CD14-positive monocyte (primary cell): Measurements from ENCODE around the gene RAET1G. TPM values are rescaled to one million over a fixed set of nuclear protein-coding genes. Genes with fewer than 3 reads are reported as not detected.
A peak's percentile ranks its signal among the peaks of the same experiment; 100 is the strongest.

Source experiments
- DNase-seq, 3 donors: peaks; one replicate each; pipeline ENCODE4 v3.0.0-alpha.2; 2011 to 2022
- H2AFZ ChIP-seq: 2 replicates; pipeline ENCODE4 v1.6.0; 2012; ENCODE audit warnings: mild to moderate bottlenecking, low read depth, low read length, inconsistent platforms; ENCODE audit not compliant: insufficient read depth, poor library complexity, severe bottlenecking
- H3K27ac ChIP-seq, 2 donors: 1 replicate in 1 of 2; 2 replicates in 1 of 2; pipeline ENCODE4 v1.5.1; 2012 to 2013; ENCODE audit warnings: low read length in 2 of 2, control low read depth in 1 of 2, inconsistent platforms in 1 of 2, low read depth in 1 of 2, mild to moderate bottlenecking in 1 of 2
- H3K27me3 ChIP-seq, 2 donors: one replicate each; pipeline versions ENCODE4 v1.6.0 to v1.6.1; 2011 to 2013; ENCODE audit warnings: low read length in 2 of 2; ENCODE audit not compliant: control insufficient read depth in 2 of 2, insufficient read depth in 2 of 2
- H3K36me3 ChIP-seq, 2 donors: replicated peaks in 1 of 2; 1 replicate in 1 of 2; 2 replicates in 1 of 2; pipeline versions ENCODE4 v1.5.1 to v1.6.1; 2012 to 2013; ENCODE audit warnings: low read length in 2 of 2, control low read depth in 1 of 2, inconsistent platforms in 1 of 2, mild to moderate bottlenecking in 1 of 2; ENCODE audit not compliant: insufficient read depth in 2 of 2, control insufficient read depth in 1 of 2
- H3K4me1 ChIP-seq, 2 donors: 1 replicate in 1 of 2; 2 replicates in 1 of 2; pipeline versions ENCODE4 v1.5.1 to v1.6.1; 2012 to 2013; ENCODE audit warnings: low read length in 2 of 2, control low read depth in 1 of 2, inconsistent platforms in 1 of 2, mild to moderate bottlenecking in 1 of 2, moderate library complexity in 1 of 2; ENCODE audit not compliant: insufficient read depth in 2 of 2, control insufficient read depth in 1 of 2
- H3K4me2 ChIP-seq: replicated peaks from 2 replicates; pipeline ENCODE3; 2012; ENCODE audit warnings: low read length, moderate library complexity, mild to moderate bottlenecking; ENCODE audit not compliant: poor library complexity, severe bottlenecking; ENCODE audit errors: extremely low read depth
- H3K4me3 ChIP-seq, 3 experiments: fragments of 200-600 bp in 1 of 3; sonication (generic) in 1 of 3; replicated peaks in 1 of 3; 1 replicate in 2 of 3; 2 replicates in 1 of 3; pipeline ENCODE4 v1.5.1; 2011 to 2013; ENCODE audit warnings: low read length in 3 of 3, mild to moderate bottlenecking in 3 of 3, control low read depth in 2 of 3, low read depth in 2 of 3, inconsistent platforms in 1 of 3, moderate library complexity in 1 of 3
- H3K79me2 ChIP-seq: 2 replicates; pipeline ENCODE4 v1.6.0; 2012; ENCODE audit warnings: mild to moderate bottlenecking, control low read depth, inconsistent platforms, low read length, moderate library complexity; ENCODE audit not compliant: insufficient read depth
- H3K9ac ChIP-seq: 2 replicates; pipeline ENCODE4 v1.6.0; 2017; ENCODE audit warnings: low read length, mild to moderate bottlenecking; ENCODE audit not compliant: insufficient read depth, poor library complexity, severe bottlenecking
- H3K9me3 ChIP-seq, 2 donors: replicated peaks in 1 of 2; 1 replicate in 1 of 2; 2 replicates in 1 of 2; pipeline versions ENCODE4 v1.5.1 to v1.6.1; 2012 to 2013; ENCODE audit warnings: low read length in 2 of 2, control low read depth in 1 of 2; ENCODE audit not compliant: control insufficient read depth in 1 of 2, insufficient read depth in 1 of 2
- H4K20me1 ChIP-seq: 2 replicates; pipeline ENCODE4 v1.6.0; 2012; ENCODE audit warnings: mild to moderate bottlenecking, low read length, control low read depth, moderate library complexity; ENCODE audit not compliant: insufficient read depth
- H3K27ac Mint-ChIP-seq, 7 donors: one replicate each; pipeline ENCODE4 v1.8.0; 2020; ENCODE audit warnings: mild to moderate bottlenecking in 7 of 7, mixed read lengths in 7 of 7, moderate library complexity in 6 of 7, inconsistent platforms in 2 of 7
- H3K27me3 Mint-ChIP-seq, 3 donors: one replicate each; pipeline ENCODE4 v1.8.0; 2021 to 2022; ENCODE audit warnings: low read depth in 3 of 3, mild to moderate bottlenecking in 3 of 3, mixed read lengths in 3 of 3, moderate library complexity in 3 of 3, inconsistent platforms in 1 of 3
- H3K36me3 Mint-ChIP-seq, 2 donors: one replicate each; pipeline ENCODE4 v1.8.0; 2020; ENCODE audit warnings: mixed read lengths in 2 of 2, inconsistent platforms in 1 of 2, mild to moderate bottlenecking in 1 of 2
- H3K4me1 Mint-ChIP-seq: one replicate; pipeline ENCODE4 v1.8.0; 2020; ENCODE audit warnings: mild to moderate bottlenecking, mixed read lengths
- H3K4me3 Mint-ChIP-seq, 2 donors: one replicate each; pipeline ENCODE4 v1.8.0; 2020; ENCODE audit warnings: mild to moderate bottlenecking in 2 of 2, mixed read lengths in 2 of 2, moderate library complexity in 1 of 2
- H3K9me3 Mint-ChIP-seq, 7 donors: one replicate each; pipeline ENCODE4 v1.8.0; 2020 to 2022; ENCODE audit warnings: mixed read lengths in 7 of 7, mild to moderate bottlenecking in 6 of 7, moderate library complexity in 6 of 7, inconsistent platforms in 2 of 7
- CTCF ChIP-seq: fragments of 200-600 bp; IDR thresholded peaks from one replicate; pipeline ENCODE4 v1.8.0; 2022; ENCODE audit warnings: antibody characterized with exemption, mild to moderate bottlenecking
- WGBS: methylation state at CpG from one replicate; pipeline ENCODE4 v1.1.5; 2013; ENCODE audit warnings: missing lambda C conversion rate; ENCODE audit not compliant: insufficient coverage; 5-methylcytosine and 5-hydroxymethylcytosine counted together
- intact Hi-C, 2 donors: fragments of 100-400 bp; cut with micrococcal nuclease; formaldehyde crosslinking; loops; one replicate each; pipeline versions ENCODE4 v1.15.0 to v1.15.1; 2023
- polyA plus RNA-seq, 3 donors: library from polyadenylated mRNA; depleted of rRNA in 1 of 3; unstranded in 2 of 3; stranded (reverse) in 1 of 3; fragments of 300-500 nt in 2 of 3; fragments of >200 nt in 1 of 3; fragmentation: Illumina TruSeq in 2 of 3; gene quantifications; 1 replicate in 2 of 3; 2 replicates in 1 of 3; pipeline ENCODE4 v1.2.3, GENCODE V29; 2012 to 2021

RAET1G gene
- polyA plus RNA-seq, 3 donors: not detected

- Mint-ChIP-seq H3K4me1 (peaks cover 31% of the 10 kb centered on the region), H3K36me3 (peaks cover 12 to 13% of the 10 kb centered on the region in 2 donors), H3K27me3 (peaks cover 69 to 84% (median 80%) of the 10 kb centered on the region in 3 donors), H3K9me3 (peaks cover 4 to 36% (median 21%) of the 10 kb centered on the region in 7 donors), H3K4me3 (peak within 1 kb of the TSS; percentile 80 to 98), H3K27ac (peak within 1 kb of the TSS in 5 of 7 donors; percentile 57 to 85 (median 76))
- no peaks in the 10 kb centered on the region for H3K36me3 ChIP-seq
- peak within 1 kb of the TSS; percentile 78 for H3K4me2 ChIP-seq
- DNase-seq: peak; percentile 88 to 95 (median 95)
- no peak for TF ChIP-seq CTCF
- no peaks in the 10 kb centered on the region for H4K20me1 ChIP-seq
- H3K4me3 ChIP-seq: peak within 1 kb of the TSS; percentile 42 to 74 (median 65)
- H2AFZ ChIP-seq: peak within 1 kb of the TSS; percentile 74
- H3K27ac ChIP-seq: no peak within 1 kb of the TSS
- peaks cover 3 to 20% of the 10 kb centered on the region in 2 donors for H3K9me3 ChIP-seq
- peak within 1 kb of the TSS; percentile 44 for H3K9ac ChIP-seq
- H3K4me1 ChIP-seq: peaks cover 28 to 31% of the 10 kb centered on the region in 2 donors
- intact Hi-C loops: no loop called here
- H3K27me3 ChIP-seq: peaks cover 45 to 71% of the 10 kb centered on the region in 2 donors
- under 1% methylated on average over 48 of the region's 62 CpGs for WGBS
- H3K79me2 ChIP-seq: no peaks in the 10 kb centered on the region
These were observed 18.9 kb upstream of the RAET1G start, which contains the start of gene ULBP2 for GRCh38 chr6:149941583-149942460. Gene ULBP2, plus strand, starts transcription at chr6:149942014. Its CDS starts 59 bp downstream, at chr6:149942073.

GRCh38 chr6:149940672-149940982 lies 17.7 kb upstream of the RAET1G start:
- Histone ChIP-seq H2AFZ (no peak overlapping the region), H4K20me1 (no peaks in the 10 kb centered on the region), H3K4me1 (peaks cover 28 to 31% of the 10 kb centered on the region in 2 donors), H3K36me3 (no peaks in the 10 kb centered on the region), H3K9me3 (peaks cover 3 to 20% of the 10 kb centered on the region in 2 donors), H3K79me2 (no peaks in the 10 kb centered on the region), H3K27ac (no peak overlapping the region), H3K27me3 (peaks cover 54 to 83% of the 10 kb centered on the region in 2 donors), H3K4me2 (no peak overlapping the region), H3K9ac (no peak overlapping the region), H3K4me3 (no peak overlapping the region)
- no peak for TF ChIP-seq CTCF
- peaks cover 4 to 33% (median 21%) of the 10 kb centered on the region in 7 donors for H3K9me3 Mint-ChIP-seq
- intact Hi-C loops: no loop called here
- H3K4me3 Mint-ChIP-seq: peak overlapping the region; percentile 20 to 98
- peaks cover 31% of the 10 kb centered on the region for H3K4me1 Mint-ChIP-seq
- H3K36me3 Mint-ChIP-seq: peaks cover 12 to 13% of the 10 kb centered on the region in 2 donors
- H3K27ac Mint-ChIP-seq: peak overlapping the region in 1 of 7 donors; percentile 27
- peaks cover 78 to 87% (median 82%) of the 10 kb centered on the region in 3 donors for H3K27me3 Mint-ChIP-seq
- WGBS: 11% methylated on average over 6 of the region's 6 CpGs
- DNase-seq: peak in 1 of 3 donors; percentile 9
